ENCODE measurements around the gene MEX3B. TPM values are rescaled to one million over a fixed set of nuclear protein-coding genes. Genes with fewer than 3 reads are reported as not detected.
"Not testable (repeated sequence)": the region's sequence is repeated elsewhere in the genome, so short reads cannot be mapped to it uniquely, and the experiment has no call there.

Gene MEX3B
- total and polyA plus RNA-seq, 8 donors = 0.13 to 2.2 (median 0.45) TPM

GRCh38 chr15:82003916-82004315 lies 41.9 kb downstream of the MEX3B start:
- no peak overlapping the region for H3K27ac ChIP-seq
- no peaks in the 10 kb centered on the region for H3K36me3 ChIP-seq
- no peaks in the 10 kb centered on the region for H3K27me3 ChIP-seq
- no peaks in the 10 kb centered on the region for H3K4me1 ChIP-seq
- no peaks in the 10 kb centered on the region for H3K9me3 ChIP-seq
- DNase-seq = no peak
- WGBS, 2 donors = 72 to 82% methylated on average over 3 of the region's 3 CpGs
- no peak for FAIRE-seq
- no peak for ATAC-seq
- intact Hi-C loops (cut with DNase I) = no loop called here
- H3K4me3 ChIP-seq = no peak overlapping the region
- TF ChIP-seq CTCF (IDR thresholded peaks at IDR 0.05) = no peak

- H3K4me1 ChIP-seq; H3K36me3 ChIP-seq; H3K4me3 ChIP-seq; H3K27me3 ChIP-seq; FAIRE-seq; intact Hi-C loops (cut with DNase I); DNase-seq; H3K9me3 ChIP-seq: not testable (repeated sequence)
- 49 to 84% methylated on average over 21 to 22 of the region's 22 CpGs for WGBS, 2 donors
- ATAC-seq = peak in 1 of 4 donors; percentile 58
- H3K27ac ChIP-seq = peak overlapping the region in 1 of 4 donors; percentile 19
Measured at GRCh38 chr15:81995081-81995480, 50.7 kb downstream of the MEX3B start.

GRCh38 chr15:81992523-81992922 lies 53.3 kb downstream of the MEX3B start:
- H3K27ac ChIP-seq = no peak overlapping the region
- H3K4me3 ChIP-seq = no peak overlapping the region
- no peaks in the 10 kb centered on the region for H3K9me3 ChIP-seq
- H3K4me1 ChIP-seq = no peaks in the 10 kb centered on the region
- 69 to 79% methylated on average over 1 of the region's 1 CpG for WGBS, 2 donors
- intact Hi-C loops (cut with DNase I) = no loop called here
- DNase-seq = no peak
- peaks cover 0 to 10% (median 0%) of the 10 kb centered on the region in 4 donors for H3K27me3 ChIP-seq
- no peaks in the 10 kb centered on the region for H3K36me3 ChIP-seq
- no peak for TF ChIP-seq CTCF (IDR thresholded peaks at IDR 0.05)
- no peak for ATAC-seq
- FAIRE-seq = no peak

Other genes with a start within 250 kb of the MEX3B start
- gene EFL1, start 216.7 kb upstream of the MEX3B start, total RNA-seq = 1 to 10 TPM; 4.9 to 9.7 (median 7.4) TPM
- gene EFL1, start 216.7 kb upstream of the MEX3B start, polyA plus RNA-seq = 1 to 10 TPM; 2.3 to 4.4 TPM
- 1 to 10 TPM in 5 of 6 donors, under 1 TPM in 1; 0.88 to 4.3 (median 1.5) TPM for gene SAXO2, start 216.8 kb upstream of the MEX3B start, total RNA-seq
- gene SAXO2, start 216.8 kb upstream of the MEX3B start, polyA plus RNA-seq = 1 to 10 TPM; 1.6 to 7.1 TPM

Measured in pancreas (tissue), 10 donors.